Fibroblast of the aortic adventitia (primary cell): ENCODE results near the gene RAB11B. TPM values are rescaled to one million over a fixed set of nuclear protein-coding genes. Genes with fewer than 3 reads are reported as not detected.
"Not testable (repeated sequence)": the region's sequence is repeated elsewhere in the genome, so short reads cannot be mapped to it uniquely, and the experiment has no call there.

Experiments used
- DNase-seq: peaks from one replicate; pipeline ENCODE4 v3.0.0-alpha.2; 2010; ENCODE audit warnings: low read depth
- H3K4me3 ChIP-seq: 2 replicates; pipeline ENCODE4 v1.5.1; 2011; ENCODE audit warnings: low read depth, mild to moderate bottlenecking, control low read depth, low read length, moderate library complexity
- total RNA-seq: library from RNA; depleted of rRNA; stranded (reverse); fragments of >200 nt; gene quantifications from 2 replicates; pipeline ENCODE4 v1.2.3, GENCODE V29; 2012; ENCODE audit warnings: low replicate concordance
- TF ChIP-seq, protein P1 (sequence below): IDR thresholded peaks from 2 replicates; pipeline ENCODE4 v1.5.1; 2011; ENCODE audit warnings: mild to moderate bottlenecking, low read length, control low read depth, inconsistent platforms; ENCODE audit not compliant: insufficient read depth

Gene RAB11B
- total RNA-seq, 1 donor: 15.7 TPM

DNA sequence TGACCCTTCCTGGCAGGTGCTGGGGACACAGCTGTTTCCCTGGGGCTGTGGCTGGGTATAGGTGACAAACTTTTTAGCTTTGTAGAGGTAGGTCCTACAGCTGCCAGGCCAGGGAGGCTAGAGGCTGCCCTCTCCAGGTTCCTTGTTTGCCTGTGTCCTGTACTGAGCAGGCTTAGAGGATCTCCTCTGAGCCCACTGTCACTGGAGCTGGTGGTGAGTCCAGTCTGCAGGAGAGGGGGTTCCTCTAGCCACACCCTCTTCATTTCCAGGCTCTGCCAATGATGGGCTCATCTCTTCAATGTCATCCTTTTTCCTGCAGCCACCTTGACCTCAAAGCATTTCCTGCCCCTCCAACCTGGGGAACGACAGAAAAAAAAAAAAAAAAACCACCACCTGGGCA, 12.6 kb upstream of the RAB11B start:
- TF ChIP-seq, protein P1, sequence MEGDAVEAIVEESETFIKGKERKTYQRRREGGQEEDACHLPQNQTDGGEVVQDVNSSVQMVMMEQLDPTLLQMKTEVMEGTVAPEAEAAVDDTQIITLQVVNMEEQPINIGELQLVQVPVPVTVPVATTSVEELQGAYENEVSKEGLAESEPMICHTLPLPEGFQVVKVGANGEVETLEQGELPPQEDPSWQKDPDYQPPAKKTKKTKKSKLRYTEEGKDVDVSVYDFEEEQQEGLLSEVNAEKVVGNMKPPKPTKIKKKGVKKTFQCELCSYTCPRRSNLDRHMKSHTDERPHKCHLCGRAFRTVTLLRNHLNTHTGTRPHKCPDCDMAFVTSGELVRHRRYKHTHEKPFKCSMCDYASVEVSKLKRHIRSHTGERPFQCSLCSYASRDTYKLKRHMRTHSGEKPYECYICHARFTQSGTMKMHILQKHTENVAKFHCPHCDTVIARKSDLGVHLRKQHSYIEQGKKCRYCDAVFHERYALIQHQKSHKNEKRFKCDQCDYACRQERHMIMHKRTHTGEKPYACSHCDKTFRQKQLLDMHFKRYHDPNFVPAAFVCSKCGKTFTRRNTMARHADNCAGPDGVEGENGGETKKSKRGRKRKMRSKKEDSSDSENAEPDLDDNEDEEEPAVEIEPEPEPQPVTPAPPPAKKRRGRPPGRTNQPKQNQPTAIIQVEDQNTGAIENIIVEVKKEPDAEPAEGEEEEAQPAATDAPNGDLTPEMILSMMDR: no peak
- DNase-seq: no peak
- H3K4me3 ChIP-seq: no peak overlapping the region

DNA sequence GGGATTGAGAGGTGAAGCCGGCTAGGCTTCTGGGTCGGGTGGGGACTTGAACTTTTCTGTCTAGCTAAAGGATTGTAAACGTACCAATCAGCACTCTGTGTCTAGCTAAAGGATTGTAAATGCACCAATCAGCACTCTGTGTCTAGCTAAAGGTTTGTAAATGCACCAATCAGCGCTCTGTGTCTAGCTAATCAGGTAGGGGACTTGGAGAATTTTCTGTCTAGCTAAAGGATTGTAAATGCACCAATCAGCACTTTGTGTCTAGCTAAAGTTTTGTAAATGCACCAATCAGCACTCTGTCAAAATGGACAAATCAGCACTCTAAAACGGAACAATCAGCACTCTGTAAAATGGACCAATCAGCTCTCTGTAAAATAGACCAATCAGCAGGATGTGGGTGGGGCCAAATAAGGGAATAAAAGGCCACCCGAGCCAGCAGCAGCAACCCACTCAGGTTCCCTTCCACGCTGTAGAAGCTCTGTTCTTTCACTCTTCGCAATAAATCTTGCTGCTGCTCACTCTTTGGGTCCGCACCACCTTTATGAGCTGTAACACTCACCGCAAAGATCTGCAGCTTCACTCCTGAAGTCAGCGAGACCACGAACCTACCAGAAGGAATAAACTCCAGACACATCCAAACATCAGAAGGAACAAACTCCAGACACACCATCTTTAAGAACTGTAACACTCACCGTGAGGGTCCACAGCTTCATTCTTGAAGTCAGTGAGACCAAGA, 10.8 kb upstream of the RAB11B start:
- not testable (repeated sequence) for DNase-seq, H3K4me3 ChIP-seq

DNA sequence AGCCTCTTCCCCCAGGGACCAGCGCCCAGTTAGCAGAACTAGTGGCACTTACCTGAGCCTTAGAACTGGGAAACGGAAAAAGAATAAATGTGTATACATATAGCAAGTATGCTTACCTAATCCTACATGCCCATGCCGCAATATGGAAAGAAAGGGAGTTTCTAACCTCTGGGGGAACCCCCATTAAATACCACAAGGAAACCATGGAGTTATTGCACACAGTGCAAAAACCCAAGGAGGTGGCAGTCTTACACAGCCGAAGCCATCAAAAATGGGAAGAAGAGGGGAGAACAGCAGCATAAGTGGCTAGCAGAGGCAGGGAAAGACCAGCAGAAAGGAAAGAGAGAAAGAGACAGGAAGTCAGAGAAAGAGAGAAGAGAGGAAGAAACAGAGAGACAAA, 5.6 kb upstream of the RAB11B start:
- H3K4me3 ChIP-seq, DNase-seq: not testable (repeated sequence)

DNA sequence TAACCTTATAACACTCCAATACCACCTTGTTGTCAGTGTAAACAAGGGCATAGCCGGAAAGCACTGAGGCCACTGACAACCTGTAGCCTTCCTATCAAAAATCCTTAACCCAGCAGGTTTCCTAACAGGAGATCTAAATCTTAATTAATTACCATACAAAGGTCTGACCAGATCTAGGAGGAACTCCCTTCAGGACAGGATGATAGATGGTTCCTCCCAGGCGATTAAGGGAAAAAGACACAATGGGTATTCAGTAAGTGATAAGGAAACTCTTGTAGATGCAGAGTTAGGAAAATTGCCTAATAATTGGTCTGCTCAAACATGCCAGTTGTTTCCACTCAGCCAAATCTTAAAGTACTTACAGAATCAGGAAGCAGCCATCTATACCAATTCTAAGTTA, 5.1 kb upstream of the RAB11B start:
- not testable (repeated sequence) for H3K4me3 ChIP-seq, DNase-seq

DNA sequence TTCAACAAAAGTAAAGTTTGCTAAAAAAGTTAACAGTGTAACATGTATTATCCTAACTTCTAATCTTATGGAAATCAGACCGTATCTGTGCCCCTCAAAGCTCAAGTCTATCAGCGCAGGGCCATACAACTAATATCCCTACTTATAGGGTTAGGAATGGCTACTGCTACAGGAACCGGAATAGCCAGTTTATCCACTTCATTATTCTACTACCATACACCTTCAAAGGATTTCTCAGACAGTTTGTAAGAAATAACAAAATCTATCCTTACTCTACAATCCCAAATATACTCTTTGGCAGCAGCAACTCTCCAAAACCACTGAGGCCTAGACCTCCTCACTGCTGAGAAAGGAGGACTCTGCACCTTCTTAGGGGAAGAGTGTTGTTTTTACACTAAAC, 4.6 kb upstream of the RAB11B start:
- not testable (repeated sequence) for DNase-seq

DNA sequence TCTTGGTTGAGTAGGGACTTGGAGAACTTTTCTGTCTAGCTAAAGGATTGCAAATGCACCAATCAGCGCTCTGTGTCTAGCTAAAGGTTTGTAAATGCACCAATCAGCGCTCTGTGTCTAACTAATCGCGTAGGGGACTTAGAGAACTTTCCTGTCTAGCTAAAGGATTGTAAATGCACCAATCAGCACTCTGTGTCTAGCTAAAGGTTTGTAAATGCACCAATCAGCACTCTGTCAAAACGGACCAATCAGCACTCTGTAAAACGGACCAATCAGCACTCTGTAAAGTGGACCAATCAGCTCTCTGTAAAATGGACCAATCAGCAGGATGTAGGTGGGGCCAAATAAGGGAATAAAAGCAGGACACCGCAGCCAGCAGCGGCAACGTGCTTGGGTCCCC, 3.7 kb upstream of the RAB11B start:
- not testable (repeated sequence) for DNase-seq, H3K4me3 ChIP-seq

More for the DNA sequence above, 4.6 kb upstream of the RAB11B start:
- H3K4me3 ChIP-seq: not testable (repeated sequence)

DNA sequence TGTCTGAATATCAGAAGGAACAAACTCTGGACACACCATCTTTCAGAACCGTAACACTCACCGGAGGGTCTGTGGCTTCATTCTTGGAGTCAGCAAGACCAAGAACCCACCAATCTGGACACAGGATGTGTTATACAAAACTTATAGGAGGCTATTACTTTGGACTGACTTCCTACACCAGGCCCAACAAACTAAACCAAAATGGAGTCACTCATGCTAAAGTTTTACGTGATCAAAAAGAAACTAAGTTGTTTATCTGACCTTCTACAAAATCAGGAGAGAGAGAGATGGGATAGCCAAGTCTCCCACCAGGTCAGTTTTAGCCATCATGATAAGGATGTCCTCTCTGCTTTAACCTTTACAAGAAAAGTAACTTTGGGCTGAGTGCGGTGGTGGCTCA, 3.2 kb upstream of the RAB11B start:
- no peak overlapping the region for H3K4me3 ChIP-seq
- TF ChIP-seq, protein P1: no peak
- DNase-seq: no peak

DNA sequence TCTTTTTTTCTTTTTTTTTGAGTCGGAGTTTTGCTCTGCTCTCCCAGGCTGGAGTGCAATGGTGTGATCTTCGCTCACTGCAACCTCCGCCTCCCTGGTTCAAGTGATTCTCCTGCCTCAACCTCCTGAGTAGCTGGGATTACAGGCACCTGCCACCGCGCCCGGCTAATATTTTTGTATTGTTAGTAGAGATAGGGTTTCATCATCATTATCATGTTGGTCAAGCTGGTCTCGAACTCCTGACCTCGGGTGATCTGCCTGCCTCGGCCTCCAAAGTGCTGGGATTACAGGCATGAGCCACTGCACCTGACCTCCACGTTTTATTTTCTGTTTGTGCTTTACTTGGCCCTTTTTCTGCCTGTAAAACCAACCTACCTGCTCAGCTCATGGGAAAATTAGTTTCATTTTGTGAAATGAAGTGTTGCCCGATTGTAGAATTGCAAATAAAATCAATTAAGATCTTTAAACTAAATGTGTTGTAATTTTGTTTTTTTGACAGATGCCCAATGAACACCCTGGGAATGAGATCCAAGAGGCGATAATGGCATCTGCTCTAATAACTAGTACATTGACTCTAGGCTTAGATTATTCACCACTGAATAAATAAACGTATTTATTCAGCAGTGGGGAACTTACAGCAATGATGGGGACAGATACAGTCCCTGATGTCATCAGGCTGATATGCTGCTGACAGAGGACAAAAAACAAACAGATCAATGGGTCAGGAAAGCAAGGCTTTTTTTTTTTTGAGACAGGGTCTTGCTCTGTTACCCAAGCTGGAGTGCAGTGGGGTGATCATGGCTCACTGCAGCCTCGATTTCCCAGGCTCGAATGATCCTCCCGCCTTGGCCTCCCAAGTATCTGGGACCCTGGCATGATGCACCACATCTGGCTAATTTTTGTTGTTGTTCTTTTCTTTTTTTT, 2.2 kb upstream of the RAB11B start:
- no peak for DNase-seq
- TF ChIP-seq, protein P1: no peak

DNA sequence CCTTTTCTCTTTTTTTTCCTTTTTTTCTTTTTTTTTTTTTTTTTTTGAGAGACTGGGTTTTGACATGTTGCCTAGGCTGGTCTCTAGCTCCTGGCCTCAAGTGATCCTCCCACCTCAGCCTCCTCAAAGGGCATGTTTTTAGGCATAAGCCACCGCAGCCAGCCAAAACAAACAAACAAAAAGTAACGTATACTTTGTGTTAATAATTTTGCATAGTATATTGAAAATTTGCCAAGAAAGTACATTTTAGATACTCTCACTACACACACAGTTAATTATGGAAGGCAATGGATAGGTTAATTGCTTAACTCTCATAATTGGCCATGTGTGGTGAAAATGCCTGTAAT, 1.6 kb upstream of the RAB11B start:
- no peak overlapping the region for H3K4me3 ChIP-seq
- TF ChIP-seq, protein P1: no peak
- DNase-seq: no peak

More for the DNA sequence above, 2.2 kb upstream of the RAB11B start:
- H3K4me3 ChIP-seq: no peak overlapping the region
